ENCODE data around the gene RGS3. TPM values are rescaled to one million over a fixed set of nuclear protein-coding genes. Genes with fewer than 3 reads are reported as not detected.
A peak's percentile ranks its signal among the peaks of the same experiment; 100 is the strongest.

The RGS3 gene
- total and polyA plus RNA-seq, 5 donors from 2014 or later: 8.5 to 15.5 (median 12.5) TPM

GRCh38 chr9:113616116-113616515 is 152.6 kb downstream of the RGS3 start:
- H3K27me3 Mint-ChIP-seq: no peaks in the 10 kb centered on the region
- H3K36me3 Mint-ChIP-seq: no peaks in the 10 kb centered on the region
- Histone ChIP-seq H3K4me1 (ENCODE audit: control insufficient read depth, insufficient read depth, low read length, poor library complexity, severe bottlenecking) (no peaks in the 10 kb centered on the region), H3K27me3 (ENCODE audit: control insufficient read depth, insufficient read depth, low read length) (no peaks in the 10 kb centered on the region), H3K4me3 (ENCODE audit: low read depth, low read length) (no peak overlapping the region), H3K27ac (ENCODE audit: insufficient read depth, low read length, poor library complexity, severe bottlenecking) (no peak overlapping the region), H3K36me3 (ENCODE audit: control insufficient read depth, insufficient read depth, low read length) (no peaks in the 10 kb centered on the region), H3K9me3 (ENCODE audit: control insufficient read depth in 2 of 2, low read length in 2 of 2) (no peaks in the 10 kb centered on the region)
- no peak overlapping the region for H3K27ac Mint-ChIP-seq
- no peaks in the 10 kb centered on the region for H3K9me3 Mint-ChIP-seq
- no peak overlapping the region for H3K4me3 Mint-ChIP-seq
- ATAC-seq (ENCODE audit: low read depth in 2 of 2) (no peak), DNase-seq (no peak)
- peaks cover 0 to 5% (median 1%) of the 10 kb centered on the region in 4 donors for H3K4me1 Mint-ChIP-seq

DNA sequence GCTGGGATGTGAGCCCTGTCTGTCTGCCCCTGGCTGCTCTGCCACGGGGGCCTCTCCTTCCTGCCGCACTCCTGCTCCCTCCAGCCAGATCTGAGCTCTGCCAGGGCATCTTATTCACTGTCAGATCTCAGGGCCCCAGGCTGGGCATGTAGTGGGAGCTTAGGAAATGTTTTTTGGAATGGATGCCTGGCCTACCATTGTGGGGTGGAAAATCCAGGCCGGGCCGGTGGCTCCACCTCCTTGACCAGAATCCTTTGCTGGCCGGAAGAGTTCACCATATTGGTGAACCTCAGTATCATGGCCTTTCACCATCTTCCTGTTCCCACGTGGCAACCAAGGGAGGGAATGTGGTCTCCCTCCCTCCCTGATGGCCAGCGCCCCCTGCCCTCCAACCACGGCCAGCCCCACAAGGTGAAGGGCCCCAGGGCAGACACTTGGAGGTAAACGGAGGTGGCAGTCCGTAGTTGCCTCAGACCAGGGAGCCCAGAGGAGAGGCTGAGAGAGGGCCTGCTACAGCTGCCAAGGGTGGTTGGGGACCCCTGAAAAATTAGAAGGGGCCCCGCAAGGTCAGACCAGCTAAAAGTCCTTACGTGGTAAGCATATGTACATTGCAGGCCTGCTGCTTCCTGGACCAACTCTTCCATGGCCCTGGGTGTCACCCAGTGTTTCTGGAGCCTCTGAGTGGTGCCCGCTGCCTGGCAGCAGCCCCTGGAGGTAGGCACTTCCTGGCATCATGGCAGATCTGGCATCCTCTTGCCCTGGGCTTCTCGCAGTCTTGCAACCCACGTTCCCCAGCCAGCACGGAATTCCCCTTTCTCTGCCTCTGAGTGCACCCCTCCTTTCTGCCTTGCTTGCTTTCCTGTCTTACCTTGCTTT is 153.3 kb downstream of the RGS3 start:
- H3K4me1 Mint-ChIP-seq: peaks cover 0 to 5% (median 1%) of the 10 kb centered on the region in 4 donors
- Histone ChIP-seq H3K27ac (ENCODE audit: insufficient read depth, low read length, poor library complexity, severe bottlenecking) (no peak overlapping the region), H3K9me3 (ENCODE audit: control insufficient read depth in 2 of 2, low read length in 2 of 2) (no peaks in the 10 kb centered on the region), H3K4me3 (ENCODE audit: low read depth, low read length) (no peak overlapping the region), H3K36me3 (ENCODE audit: control insufficient read depth, insufficient read depth, low read length) (no peaks in the 10 kb centered on the region), H3K4me1 (ENCODE audit: control insufficient read depth, insufficient read depth, low read length, poor library complexity, severe bottlenecking) (no peaks in the 10 kb centered on the region), H3K27me3 (ENCODE audit: control insufficient read depth, insufficient read depth, low read length) (no peaks in the 10 kb centered on the region)
- no peaks in the 10 kb centered on the region for H3K27me3 Mint-ChIP-seq
- no peaks in the 10 kb centered on the region for H3K36me3 Mint-ChIP-seq
- H3K9me3 Mint-ChIP-seq: no peaks in the 10 kb centered on the region
- ATAC-seq (ENCODE audit: low read depth in 2 of 2) (no peak), DNase-seq (peak in 1 of 3 donors; percentile 12)
- no peak overlapping the region for H3K4me3 Mint-ChIP-seq
- H3K27ac Mint-ChIP-seq: no peak overlapping the region

GRCh38 chr9:113617550-113617949 is 154.0 kb downstream of the RGS3 start:
- Histone ChIP-seq H3K4me3 (ENCODE audit: low read depth, low read length) (no peak overlapping the region), H3K9me3 (ENCODE audit: control insufficient read depth in 2 of 2, low read length in 2 of 2) (no peaks in the 10 kb centered on the region), H3K36me3 (ENCODE audit: control insufficient read depth, insufficient read depth, low read length) (no peaks in the 10 kb centered on the region), H3K27me3 (ENCODE audit: control insufficient read depth, insufficient read depth, low read length) (no peaks in the 10 kb centered on the region), H3K4me1 (ENCODE audit: control insufficient read depth, insufficient read depth, low read length, poor library complexity, severe bottlenecking) (no peaks in the 10 kb centered on the region), H3K27ac (ENCODE audit: insufficient read depth, low read length, poor library complexity, severe bottlenecking) (no peak overlapping the region)
- Mint-ChIP-seq H3K27me3 (peaks cover 1% of the 10 kb centered on the region), H3K27ac (no peak overlapping the region), H3K9me3 (no peaks in the 10 kb centered on the region), H3K4me3 (no peak overlapping the region), H3K4me1 (peaks cover 0 to 6% (median 1%) of the 10 kb centered on the region in 4 donors), H3K36me3 (no peaks in the 10 kb centered on the region)
- DNase-seq: no peak
- ATAC-seq (ENCODE audit: low read depth in 2 of 2): no peak

GRCh38 chr9:113618836-113619490 is 155.4 kb downstream of the RGS3 start:
- H3K27ac Mint-ChIP-seq: no peak overlapping the region
- no peak for DNase-seq

GRCh38 chr9:113619491-113620376 is 156.2 kb downstream of the RGS3 start:
- no peak overlapping the region for H3K4me3 ChIP-seq (ENCODE audit: low read depth, low read length)
- H3K9me3 ChIP-seq (ENCODE audit: control insufficient read depth in 2 of 2, low read length in 2 of 2): no peaks in the 10 kb centered on the region
- H3K4me1 Mint-ChIP-seq: peaks cover 0 to 8% (median 1%) of the 10 kb centered on the region in 4 donors
- no peak overlapping the region for H3K4me3 Mint-ChIP-seq
- no peaks in the 10 kb centered on the region for H3K27me3 ChIP-seq (ENCODE audit: control insufficient read depth, insufficient read depth, low read length)
- H3K27ac Mint-ChIP-seq: no peak overlapping the region
- H3K36me3 Mint-ChIP-seq: no peaks in the 10 kb centered on the region
- H3K27me3 Mint-ChIP-seq: peaks cover 4% of the 10 kb centered on the region
- no peak for ATAC-seq (ENCODE audit: low read depth in 2 of 2)
- H3K9me3 Mint-ChIP-seq: no peaks in the 10 kb centered on the region
- no peaks in the 10 kb centered on the region for H3K36me3 ChIP-seq (ENCODE audit: control insufficient read depth, insufficient read depth, low read length)
- no peak for DNase-seq
- no peak overlapping the region for H3K27ac ChIP-seq (ENCODE audit: insufficient read depth, low read length, poor library complexity, severe bottlenecking)
- no peaks in the 10 kb centered on the region for H3K4me1 ChIP-seq (ENCODE audit: control insufficient read depth, insufficient read depth, low read length, poor library complexity, severe bottlenecking)

More at GRCh38 chr9:113618836-113619490, 155.4 kb downstream of the RGS3 start:
- Histone ChIP-seq H3K4me3 (ENCODE audit: low read depth, low read length) (no peak overlapping the region), H3K27me3 (ENCODE audit: control insufficient read depth, insufficient read depth, low read length) (no peaks in the 10 kb centered on the region), H3K4me1 (ENCODE audit: control insufficient read depth, insufficient read depth, low read length, poor library complexity, severe bottlenecking) (no peaks in the 10 kb centered on the region), H3K27ac (ENCODE audit: insufficient read depth, low read length, poor library complexity, severe bottlenecking) (no peak overlapping the region), H3K36me3 (ENCODE audit: control insufficient read depth, insufficient read depth, low read length) (no peaks in the 10 kb centered on the region), H3K9me3 (ENCODE audit: control insufficient read depth in 2 of 2, low read length in 2 of 2) (no peaks in the 10 kb centered on the region)
- H3K36me3 Mint-ChIP-seq: no peaks in the 10 kb centered on the region
- H3K4me1 Mint-ChIP-seq: peaks cover 0 to 8% (median 1%) of the 10 kb centered on the region in 4 donors
- ATAC-seq (ENCODE audit: low read depth in 2 of 2): no peak
- peaks cover 4% of the 10 kb centered on the region for H3K27me3 Mint-ChIP-seq
- H3K4me3 Mint-ChIP-seq: no peak overlapping the region
- no peaks in the 10 kb centered on the region for H3K9me3 Mint-ChIP-seq

DNA sequence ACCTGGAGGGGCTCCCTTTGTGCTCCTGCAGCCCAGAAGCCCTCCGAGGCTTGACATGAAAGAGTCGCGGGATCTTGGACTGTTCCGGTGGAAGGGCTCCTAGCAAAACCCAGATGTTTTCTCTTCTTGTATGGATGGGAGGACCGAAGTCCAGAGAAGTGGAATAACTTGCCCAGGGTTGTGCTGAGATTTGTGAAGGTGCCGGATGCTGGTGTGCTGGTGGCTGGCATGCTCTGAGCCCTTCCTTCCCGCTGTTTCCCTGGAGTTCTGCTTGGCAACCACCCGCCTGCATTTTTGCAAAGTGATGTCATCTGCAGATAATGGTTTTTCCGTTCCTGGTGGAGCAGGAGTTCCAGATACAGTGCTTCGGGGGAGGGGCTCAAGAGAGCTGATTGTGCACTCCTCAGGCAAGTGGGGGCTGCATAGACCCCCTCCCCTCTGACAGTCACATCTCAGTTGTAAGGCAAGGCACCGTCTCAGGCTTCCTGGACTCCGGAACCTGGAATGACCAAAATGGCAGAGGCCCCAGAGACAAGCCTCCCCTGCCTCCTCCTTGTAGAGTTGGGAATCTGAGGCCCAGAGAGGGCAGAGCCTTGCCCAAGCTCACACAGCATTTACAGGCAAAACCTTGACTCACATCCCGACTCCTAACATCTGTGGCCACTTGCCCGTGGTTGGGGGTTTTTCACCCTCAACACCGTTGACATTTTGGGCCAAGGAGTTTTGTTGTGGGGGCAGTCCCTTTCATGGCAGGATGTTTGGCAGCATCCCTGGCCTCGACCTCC is 157.0 kb downstream of the RGS3 start:
- ATAC-seq (ENCODE audit: low read depth in 2 of 2): no peak
- peaks cover 0 to 8% (median 1%) of the 10 kb centered on the region in 4 donors for H3K4me1 Mint-ChIP-seq
- H3K36me3 Mint-ChIP-seq: no peaks in the 10 kb centered on the region
- no peak overlapping the region for H3K4me3 Mint-ChIP-seq
- no peak for DNase-seq
- H3K27me3 ChIP-seq (ENCODE audit: control insufficient read depth, insufficient read depth, low read length): no peaks in the 10 kb centered on the region
- no peaks in the 10 kb centered on the region for H3K4me1 ChIP-seq (ENCODE audit: control insufficient read depth, insufficient read depth, low read length, poor library complexity, severe bottlenecking)
- H3K36me3 ChIP-seq (ENCODE audit: control insufficient read depth, insufficient read depth, low read length): no peaks in the 10 kb centered on the region
- peak overlapping the region in 1 of 3 donors; percentile 48 for H3K27ac Mint-ChIP-seq
- no peaks in the 10 kb centered on the region for H3K9me3 Mint-ChIP-seq
- H3K9me3 ChIP-seq (ENCODE audit: control insufficient read depth in 2 of 2, low read length in 2 of 2): no peaks in the 10 kb centered on the region
- peaks cover 4% of the 10 kb centered on the region for H3K27me3 Mint-ChIP-seq
- no peak overlapping the region for H3K4me3 ChIP-seq (ENCODE audit: low read depth, low read length)
- H3K27ac ChIP-seq (ENCODE audit: insufficient read depth, low read length, poor library complexity, severe bottlenecking): no peak overlapping the region

GRCh38 chr9:113621309-113621791 is 157.8 kb downstream of the RGS3 start:
- H3K27ac Mint-ChIP-seq: no peak overlapping the region
- no peak for DNase-seq

More at GRCh38 chr9:113621309-113621791, 157.8 kb downstream of the RGS3 start:
- Histone ChIP-seq H3K9me3 (ENCODE audit: control insufficient read depth in 2 of 2, low read length in 2 of 2) (no peaks in the 10 kb centered on the region), H3K4me3 (ENCODE audit: low read depth, low read length) (no peak overlapping the region), H3K36me3 (ENCODE audit: control insufficient read depth, insufficient read depth, low read length) (no peaks in the 10 kb centered on the region), H3K4me1 (ENCODE audit: control insufficient read depth, insufficient read depth, low read length, poor library complexity, severe bottlenecking) (no peaks in the 10 kb centered on the region), H3K27me3 (ENCODE audit: control insufficient read depth, insufficient read depth, low read length) (no peaks in the 10 kb centered on the region), H3K27ac (ENCODE audit: insufficient read depth, low read length, poor library complexity, severe bottlenecking) (no peak overlapping the region)
- Mint-ChIP-seq H3K27me3 (peaks cover 4% of the 10 kb centered on the region), H3K4me3 (no peak overlapping the region), H3K36me3 (no peaks in the 10 kb centered on the region), H3K4me1 (peaks cover 0 to 8% (median 1%) of the 10 kb centered on the region in 4 donors), H3K9me3 (no peaks in the 10 kb centered on the region)
- ATAC-seq (ENCODE audit: low read depth in 2 of 2): no peak

Measured in CD4-positive, CD25-positive, alpha-beta regulatory T cell (primary cell).